ENCODE results near the gene TYW1.
"Not testable (repeated sequence)": the region's sequence is repeated elsewhere in the genome, so short reads cannot be mapped to it uniquely, and the experiment has no call there.

DNA sequence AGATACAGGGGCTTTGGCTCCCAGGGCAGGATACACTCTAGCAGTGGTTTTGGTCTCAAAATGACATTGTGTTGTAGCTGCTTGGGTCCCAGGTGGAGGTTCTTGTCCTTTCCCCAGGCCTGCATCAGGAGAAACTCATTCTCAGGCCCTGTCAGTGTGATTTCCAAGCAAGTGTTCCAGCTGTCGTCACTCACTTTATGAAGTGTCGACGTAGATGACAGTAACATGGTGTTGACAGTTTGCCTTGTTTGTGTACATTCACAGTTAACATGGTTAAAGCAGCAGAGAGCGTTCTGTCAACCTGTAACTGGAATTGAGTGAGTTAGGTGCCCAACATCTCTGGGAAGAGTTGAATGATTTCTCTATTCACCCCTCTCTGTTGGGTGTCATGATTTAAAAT, 86.2 kb downstream of the TYW1 start:
- TF ChIP-seq, protein P1, sequence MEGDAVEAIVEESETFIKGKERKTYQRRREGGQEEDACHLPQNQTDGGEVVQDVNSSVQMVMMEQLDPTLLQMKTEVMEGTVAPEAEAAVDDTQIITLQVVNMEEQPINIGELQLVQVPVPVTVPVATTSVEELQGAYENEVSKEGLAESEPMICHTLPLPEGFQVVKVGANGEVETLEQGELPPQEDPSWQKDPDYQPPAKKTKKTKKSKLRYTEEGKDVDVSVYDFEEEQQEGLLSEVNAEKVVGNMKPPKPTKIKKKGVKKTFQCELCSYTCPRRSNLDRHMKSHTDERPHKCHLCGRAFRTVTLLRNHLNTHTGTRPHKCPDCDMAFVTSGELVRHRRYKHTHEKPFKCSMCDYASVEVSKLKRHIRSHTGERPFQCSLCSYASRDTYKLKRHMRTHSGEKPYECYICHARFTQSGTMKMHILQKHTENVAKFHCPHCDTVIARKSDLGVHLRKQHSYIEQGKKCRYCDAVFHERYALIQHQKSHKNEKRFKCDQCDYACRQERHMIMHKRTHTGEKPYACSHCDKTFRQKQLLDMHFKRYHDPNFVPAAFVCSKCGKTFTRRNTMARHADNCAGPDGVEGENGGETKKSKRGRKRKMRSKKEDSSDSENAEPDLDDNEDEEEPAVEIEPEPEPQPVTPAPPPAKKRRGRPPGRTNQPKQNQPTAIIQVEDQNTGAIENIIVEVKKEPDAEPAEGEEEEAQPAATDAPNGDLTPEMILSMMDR (IDR thresholded peaks at IDR 0.05), result not testable (repeated sequence)
- TF ChIP-seq POLR2A (IDR thresholded peaks at IDR 0.05), result not testable (repeated sequence)
